Epithelial cell of proximal tubule (primary cell): Measurements from ENCODE around the gene PGAM2. TPM values are rescaled to one million over a fixed set of nuclear protein-coding genes. Genes with fewer than 3 reads are reported as not detected.

Experiments
- DNase-seq: peaks from one replicate; pipeline ENCODE4 v3.0.0-alpha.2; 2011; ENCODE audit warnings: low read depth
- H3K4me3 ChIP-seq: 2 replicates; pipeline ENCODE4 v1.5.1; 2011; ENCODE audit warnings: low read depth, mild to moderate bottlenecking, low read length
- total RNA-seq: library from RNA; depleted of rRNA; stranded (reverse); fragments of >200 nt; gene quantifications from 2 replicates; pipeline ENCODE4 v1.2.3, GENCODE V29; 2015
- TF ChIP-seq, protein P1 (sequence below): conservative IDR thresholded peaks from 2 replicates; pipeline ENCODE4 v1.5.1; 2012; ENCODE audit warnings: low read depth, mild to moderate bottlenecking, low read length

The PGAM2 gene
- total RNA-seq, 1 donor from 2014 or later = not detected

DNA sequence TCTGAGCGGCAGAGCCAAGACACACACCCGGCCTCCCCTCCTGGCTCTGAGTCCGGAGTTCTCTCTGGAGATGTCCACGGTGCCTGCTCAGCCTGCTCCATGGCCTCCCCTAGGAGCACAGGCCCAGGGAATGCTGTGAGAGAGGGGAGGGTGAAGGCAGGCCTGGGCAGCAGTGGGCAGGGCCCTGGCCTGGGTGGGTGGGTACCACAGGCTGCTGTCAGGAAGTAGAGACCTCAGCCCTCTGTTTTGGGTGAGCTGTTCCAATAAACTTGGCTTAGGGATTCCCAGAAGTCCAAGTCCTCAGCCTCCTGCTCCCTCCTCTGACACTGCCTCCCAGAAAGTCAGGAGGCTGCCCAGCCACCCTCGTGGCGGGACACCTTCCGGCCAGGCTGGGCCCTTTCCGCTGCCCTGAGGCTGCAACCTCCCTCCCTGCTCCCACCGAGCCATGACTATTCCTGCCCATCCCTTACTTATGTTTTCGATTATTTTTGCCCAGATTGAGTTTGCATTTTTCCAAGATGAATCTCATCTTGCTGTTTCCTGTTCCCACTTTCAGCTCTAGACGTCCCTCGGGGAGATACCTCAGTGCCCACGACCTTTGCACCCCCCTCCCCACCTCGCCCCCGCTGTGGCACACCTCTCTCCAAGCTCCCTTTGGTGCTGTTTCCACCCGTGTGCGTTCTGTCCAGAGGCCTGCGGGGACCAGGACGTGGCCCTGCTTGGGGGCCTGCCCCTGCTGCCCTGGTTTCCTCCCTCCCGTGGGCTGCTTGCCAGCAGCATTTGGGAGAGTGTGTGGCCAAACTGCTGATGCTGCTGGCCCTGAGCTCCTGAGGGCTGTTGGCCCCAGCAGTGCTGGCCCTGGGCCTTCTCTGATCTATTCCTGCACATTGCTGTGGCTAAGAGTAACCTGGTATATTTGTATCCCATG is 22.8 kb upstream of the PGAM2 start:
- DNase-seq = no peak
- H3K4me3 ChIP-seq = no peak overlapping the region
- TF ChIP-seq, protein P1, sequence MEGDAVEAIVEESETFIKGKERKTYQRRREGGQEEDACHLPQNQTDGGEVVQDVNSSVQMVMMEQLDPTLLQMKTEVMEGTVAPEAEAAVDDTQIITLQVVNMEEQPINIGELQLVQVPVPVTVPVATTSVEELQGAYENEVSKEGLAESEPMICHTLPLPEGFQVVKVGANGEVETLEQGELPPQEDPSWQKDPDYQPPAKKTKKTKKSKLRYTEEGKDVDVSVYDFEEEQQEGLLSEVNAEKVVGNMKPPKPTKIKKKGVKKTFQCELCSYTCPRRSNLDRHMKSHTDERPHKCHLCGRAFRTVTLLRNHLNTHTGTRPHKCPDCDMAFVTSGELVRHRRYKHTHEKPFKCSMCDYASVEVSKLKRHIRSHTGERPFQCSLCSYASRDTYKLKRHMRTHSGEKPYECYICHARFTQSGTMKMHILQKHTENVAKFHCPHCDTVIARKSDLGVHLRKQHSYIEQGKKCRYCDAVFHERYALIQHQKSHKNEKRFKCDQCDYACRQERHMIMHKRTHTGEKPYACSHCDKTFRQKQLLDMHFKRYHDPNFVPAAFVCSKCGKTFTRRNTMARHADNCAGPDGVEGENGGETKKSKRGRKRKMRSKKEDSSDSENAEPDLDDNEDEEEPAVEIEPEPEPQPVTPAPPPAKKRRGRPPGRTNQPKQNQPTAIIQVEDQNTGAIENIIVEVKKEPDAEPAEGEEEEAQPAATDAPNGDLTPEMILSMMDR = no peak

DNA sequence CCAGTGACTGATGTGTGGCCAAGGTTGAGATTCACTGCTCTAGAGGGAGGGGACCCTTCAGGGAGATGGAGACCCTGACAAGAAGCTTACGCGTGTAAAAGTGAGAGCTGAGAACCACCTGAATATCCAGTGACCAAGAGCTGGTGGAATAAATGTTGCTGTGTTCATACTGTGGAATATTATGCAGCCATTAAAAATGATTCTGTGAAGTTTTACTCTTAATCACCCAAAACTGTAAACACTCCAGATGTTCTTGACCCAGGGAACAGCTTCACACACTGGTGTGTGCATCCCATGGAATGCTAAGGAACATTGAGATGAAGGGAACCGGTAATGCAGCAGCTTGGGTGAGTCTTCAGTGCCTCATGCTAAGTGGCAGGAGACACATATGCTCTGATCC is 21.3 kb upstream of the PGAM2 start:
- TF ChIP-seq, protein P1 = no peak
- DNase-seq = no peak

DNA sequence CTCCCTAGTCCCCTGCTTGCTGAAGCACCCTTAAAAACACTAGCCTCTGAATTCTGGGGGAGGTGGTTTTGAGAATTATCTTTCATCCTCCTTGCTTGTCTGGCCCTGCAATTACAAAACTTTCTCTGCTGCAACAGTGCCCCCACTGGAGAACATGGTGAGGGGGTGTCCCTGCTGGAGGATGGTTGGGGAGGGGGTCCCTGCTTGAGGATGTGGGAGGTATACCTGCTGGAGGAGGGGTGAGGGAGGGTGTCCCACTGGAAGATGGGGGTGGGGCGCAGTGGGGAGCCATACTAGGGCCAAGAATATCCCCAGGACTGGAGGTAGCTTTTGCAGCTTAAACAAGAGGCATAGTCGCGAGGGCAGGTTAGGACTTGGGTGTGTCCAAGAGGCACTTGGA is 20.2 kb upstream of the PGAM2 start:
- no peak for DNase-seq
- no peak overlapping the region for H3K4me3 ChIP-seq
- TF ChIP-seq, protein P1 = peak; percentile 31

More for the DNA sequence above, 21.3 kb upstream of the PGAM2 start:
- H3K4me3 ChIP-seq = no peak overlapping the region

DNA sequence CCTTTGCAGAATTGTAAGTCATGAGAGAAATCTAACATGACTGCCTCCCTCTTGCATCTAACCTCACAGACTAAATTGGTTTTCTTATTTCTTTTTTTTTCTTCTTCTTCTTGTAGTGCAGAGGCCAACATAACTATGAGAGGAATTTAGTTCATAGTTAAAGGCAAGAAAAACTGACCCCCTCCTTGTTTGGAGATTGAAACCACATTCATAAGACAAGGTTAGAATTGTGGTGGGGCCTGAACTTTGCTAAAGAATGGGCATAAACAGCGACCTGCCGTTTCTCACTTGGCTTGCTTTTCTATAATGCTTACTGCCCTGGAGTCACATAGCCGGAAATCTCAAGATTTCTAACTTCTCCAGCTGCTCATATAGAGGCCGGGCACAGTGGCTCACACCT is 19.3 kb upstream of the PGAM2 start:
- H3K4me3 ChIP-seq = no peak overlapping the region
- no peak for DNase-seq
- TF ChIP-seq, protein P1 = no peak

DNA sequence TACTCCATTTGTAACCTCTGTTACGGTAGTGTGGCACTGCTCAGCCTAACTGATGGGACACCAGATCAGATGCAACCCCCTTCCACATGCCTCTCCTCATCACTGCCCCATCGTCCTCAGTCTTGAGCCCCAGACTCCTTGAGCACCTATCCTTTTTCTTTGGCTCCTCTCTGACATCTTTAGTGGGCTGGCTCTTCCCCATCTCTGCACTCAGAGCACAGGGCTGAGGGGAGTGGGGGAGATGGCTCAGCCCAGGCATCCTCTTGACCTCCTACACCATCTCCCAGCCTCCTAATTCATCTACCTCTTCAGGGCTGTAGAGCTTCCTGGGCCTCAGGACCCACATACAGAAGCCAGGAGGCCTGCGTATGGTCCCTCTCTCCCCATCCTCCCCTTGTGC is 18.4 kb upstream of the PGAM2 start:
- H3K4me3 ChIP-seq = no peak overlapping the region
- TF ChIP-seq, protein P1 = no peak
- DNase-seq = no peak

DNA sequence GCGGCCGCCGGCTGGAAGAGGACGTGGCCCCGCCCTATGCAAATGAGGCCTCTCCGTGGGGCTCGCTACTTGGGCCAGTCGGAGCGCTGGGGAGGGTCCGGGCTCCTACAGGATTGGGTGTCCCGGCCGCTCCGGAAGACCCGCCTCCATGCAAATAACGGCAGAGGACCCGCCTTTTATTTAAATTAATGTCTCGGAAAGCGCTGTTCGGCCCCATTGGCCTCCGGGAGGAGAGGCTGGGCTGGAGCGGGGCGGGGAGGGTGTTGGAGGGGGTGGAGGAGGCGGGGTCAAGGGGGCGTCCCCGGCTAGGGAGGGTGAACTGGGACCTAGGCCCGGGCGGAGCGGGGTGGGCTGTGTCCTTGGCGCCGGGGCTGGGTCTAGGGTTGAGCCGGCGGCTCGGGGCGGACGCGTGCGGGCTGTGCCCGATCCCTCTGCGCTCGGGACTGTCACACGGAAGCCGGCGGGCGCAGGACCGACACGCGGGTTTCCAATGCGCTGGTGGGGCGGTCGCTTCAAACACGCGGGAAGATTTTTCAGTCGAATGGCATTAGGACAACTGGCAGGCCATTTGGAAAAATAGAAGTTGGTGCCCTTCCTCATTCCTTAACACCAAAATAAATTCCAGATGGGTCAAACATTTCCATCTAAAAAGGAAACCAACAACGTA is 17.3 kb upstream of the PGAM2 start:
- DNase-seq = no peak
- H3K4me3 ChIP-seq = peak overlapping the region; percentile 75
- TF ChIP-seq, protein P1 = no peak
